Islet of Langerhans (tissue), 1 donor: Measurements from ENCODE around the gene STK39.

Source experiments
- FAIRE-seq: peaks from one replicate; lab custom pipeline; 2011; peaks lifted over from hg19 to GRCh38; lab: Jason Lieb, UNC

The STK39 gene

GRCh38 chr2:168157070-168157469 is 90.3 kb downstream of the STK39 start:
- no peak for FAIRE-seq

- FAIRE-seq = no peak
Observed at GRCh38 chr2:168156661-168157060, 90.7 kb downstream of the STK39 start.

- no peak for FAIRE-seq
Observed at GRCh38 chr2:168155680-168156079, 91.7 kb downstream of the STK39 start.

GRCh38 chr2:168155046-168155445 is 92.3 kb downstream of the STK39 start:
- FAIRE-seq = no peak

GRCh38 chr2:168152902-168153530 is 94.4 kb downstream of the STK39 start:
- no peak for FAIRE-seq

GRCh38 chr2:168149986-168150385 is 97.4 kb downstream of the STK39 start:
- no peak for FAIRE-seq

- FAIRE-seq = no peak
Observed at GRCh38 chr2:168149150-168149974, 98.0 kb downstream of the STK39 start.

- no peak for FAIRE-seq
Observed at GRCh38 chr2:168147830-168148794, 99.3 kb downstream of the STK39 start.

- FAIRE-seq = no peak
Observed at GRCh38 chr2:168146892-168147810, 100.2 kb downstream of the STK39 start.

GRCh38 chr2:168145426-168146310 is 101.7 kb downstream of the STK39 start:
- FAIRE-seq = no peak

- FAIRE-seq = no peak
Observed at GRCh38 chr2:168145011-168145410, 102.4 kb downstream of the STK39 start.

GRCh38 chr2:168143813-168144212 is 103.6 kb downstream of the STK39 start:
- no peak for FAIRE-seq

- no peak for FAIRE-seq
Observed at GRCh38 chr2:168140892-168141291, 106.5 kb downstream of the STK39 start.

GRCh38 chr2:168139852-168140251 is 107.5 kb downstream of the STK39 start:
- FAIRE-seq = no peak

- FAIRE-seq = no peak
Observed at GRCh38 chr2:168138901-168139300, 108.5 kb downstream of the STK39 start.

GRCh38 chr2:168138374-168138773 is 109.0 kb downstream of the STK39 start:
- FAIRE-seq = no peak

- FAIRE-seq = peak; percentile 41
Observed at GRCh38 chr2:168137510-168138180, 109.8 kb downstream of the STK39 start.

- FAIRE-seq = peak; percentile 96
Observed at GRCh38 chr2:168136392-168136977, 110.9 kb downstream of the STK39 start.

- no peak for FAIRE-seq
Observed at GRCh38 chr2:168135630-168136029, 111.8 kb downstream of the STK39 start.

GRCh38 chr2:168135121-168135520 is 112.3 kb downstream of the STK39 start:
- no peak for FAIRE-seq
